GM04503 (cell line): Measurements from ENCODE around the gene TMEM131L.
"Not testable (repeated sequence)": the region's sequence is repeated elsewhere in the genome, so short reads cannot be mapped to it uniquely, and the experiment has no call there.

Experiments used
- DNase-seq: peaks from one replicate; pipeline ENCODE4 v3.0.0-alpha.2; 2012; ENCODE audit warnings: low read depth

The TMEM131L gene

GRCh38 chr4:153582954-153583702 is 117.0 kb downstream of the TMEM131L start:
- DNase-seq = no peak

DNA sequence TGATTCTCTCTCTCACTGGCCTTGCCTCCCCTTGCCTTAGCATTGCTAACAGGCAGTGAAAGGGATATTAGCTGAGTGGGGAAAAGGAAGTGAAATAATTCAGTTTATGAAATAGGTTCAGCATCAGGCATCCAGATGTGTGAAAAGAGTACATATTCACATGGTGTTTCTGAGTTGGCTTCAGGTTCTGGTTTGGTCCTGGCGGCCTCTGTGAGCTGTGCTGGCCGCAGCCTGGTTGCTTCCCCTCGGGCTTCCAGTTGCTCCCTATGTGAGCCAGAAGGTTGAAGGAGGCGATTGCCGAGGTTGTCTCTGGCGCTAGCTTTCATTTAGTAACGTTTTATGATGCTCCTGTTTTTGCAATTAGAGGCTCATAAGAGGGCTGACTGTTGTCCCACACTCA is 118.9 kb downstream of the TMEM131L start:
- DNase-seq = no peak

DNA sequence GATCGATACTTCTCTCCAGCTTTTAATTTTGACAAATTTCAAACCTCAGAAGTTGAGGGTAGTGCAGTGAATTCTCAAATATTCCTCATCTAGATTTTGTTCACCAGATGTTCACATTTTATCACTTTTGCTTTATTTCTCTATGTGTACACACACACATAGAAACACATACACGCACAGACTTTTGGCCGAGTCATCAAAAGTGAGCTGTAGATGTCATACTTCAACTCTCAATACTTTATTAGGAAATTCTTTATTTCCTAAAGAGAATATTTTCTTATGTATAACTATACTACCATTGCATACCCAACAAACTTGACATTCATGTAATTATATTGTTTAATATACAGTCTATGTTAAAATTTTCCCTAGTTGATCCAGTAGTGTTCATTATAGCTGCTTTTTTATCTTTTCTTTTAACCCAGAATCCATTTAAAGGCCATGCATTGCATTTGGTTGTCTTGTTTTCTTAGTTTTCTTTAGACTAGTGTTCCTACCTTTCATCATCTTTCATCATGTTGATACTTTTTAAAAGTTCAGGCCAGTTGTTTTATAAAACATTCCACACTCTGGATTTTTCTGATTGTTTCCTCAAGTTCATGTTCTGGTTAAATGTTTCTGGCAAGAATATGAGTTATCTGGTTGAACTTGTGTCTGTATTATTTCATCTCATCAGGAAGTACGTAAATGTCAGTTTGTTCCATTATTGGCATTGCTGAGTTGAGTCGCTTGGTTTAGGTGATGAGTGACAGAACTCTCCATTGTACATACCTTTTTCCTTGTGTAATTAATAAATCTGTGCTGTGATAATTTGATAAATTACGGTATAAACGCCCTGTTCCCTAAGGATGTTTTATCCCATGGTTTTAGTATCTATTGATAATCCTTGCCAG is 123.8 kb downstream of the TMEM131L start:
- DNase-seq = no peak

DNA sequence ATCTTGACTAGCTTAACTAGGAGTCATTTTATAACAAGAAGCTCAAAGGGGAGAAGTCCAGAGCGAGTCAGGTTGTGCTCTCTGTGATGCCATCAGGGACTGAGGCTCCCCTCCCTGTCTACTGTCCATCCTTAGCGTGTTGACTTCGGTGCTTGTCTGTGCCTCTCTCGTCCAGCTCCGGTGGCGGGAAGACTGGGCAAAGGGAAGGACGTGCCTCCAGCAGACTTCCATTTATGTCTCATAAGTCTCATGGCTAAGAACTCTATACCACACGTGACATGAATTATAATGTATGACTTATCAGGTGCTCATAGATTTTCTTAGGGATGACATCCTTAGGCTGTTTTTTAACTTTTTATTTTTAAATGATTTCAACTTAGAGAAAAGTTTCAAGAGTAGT is 125.3 kb downstream of the TMEM131L start:
- no peak for DNase-seq

GRCh38 chr4:153592064-153592463 is 125.9 kb downstream of the TMEM131L start:
- DNase-seq = no peak

GRCh38 chr4:153593161-153593560 is 127.0 kb downstream of the TMEM131L start:
- DNase-seq = no peak

GRCh38 chr4:153594210-153594609 is 128.1 kb downstream of the TMEM131L start:
- peak; percentile 17 for DNase-seq

DNA sequence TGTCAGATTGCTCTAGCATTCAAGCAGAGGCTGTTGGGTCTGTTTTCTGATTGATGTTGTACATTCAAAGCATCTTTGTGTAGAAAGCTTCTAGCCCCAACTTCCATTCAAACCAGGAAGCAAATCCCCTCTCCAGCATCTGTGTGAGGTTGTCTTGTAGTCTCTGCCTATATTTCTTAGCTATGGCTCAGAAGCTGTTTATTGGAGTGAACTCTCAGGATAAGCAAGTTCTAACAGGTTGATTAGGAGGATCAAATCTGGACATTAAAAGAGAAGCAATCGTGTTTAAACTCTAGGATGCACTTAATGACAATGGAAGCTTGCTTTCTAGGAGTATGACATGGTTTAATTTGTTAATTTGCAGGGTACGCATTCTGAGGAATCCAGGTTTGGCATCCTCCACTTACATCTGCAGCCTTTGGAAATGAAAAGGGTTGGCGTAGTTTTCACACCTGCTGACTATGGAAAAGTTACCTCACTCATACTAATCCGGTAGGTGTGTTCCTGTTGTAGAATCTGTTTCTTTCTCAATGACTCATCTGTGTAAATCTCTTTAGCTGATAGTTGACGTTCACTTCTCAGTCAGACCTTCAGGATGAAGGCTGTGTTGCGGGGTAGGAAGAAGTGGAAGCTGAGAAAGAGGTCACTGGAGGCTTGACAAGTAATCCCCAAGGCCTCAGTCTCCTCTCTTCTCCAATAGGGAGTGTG is 129.9 kb downstream of the TMEM131L start:
- no peak for DNase-seq

- DNase-seq = no peak
Observed at GRCh38 chr4:153602758-153603157, 136.6 kb downstream of the TMEM131L start.

DNA sequence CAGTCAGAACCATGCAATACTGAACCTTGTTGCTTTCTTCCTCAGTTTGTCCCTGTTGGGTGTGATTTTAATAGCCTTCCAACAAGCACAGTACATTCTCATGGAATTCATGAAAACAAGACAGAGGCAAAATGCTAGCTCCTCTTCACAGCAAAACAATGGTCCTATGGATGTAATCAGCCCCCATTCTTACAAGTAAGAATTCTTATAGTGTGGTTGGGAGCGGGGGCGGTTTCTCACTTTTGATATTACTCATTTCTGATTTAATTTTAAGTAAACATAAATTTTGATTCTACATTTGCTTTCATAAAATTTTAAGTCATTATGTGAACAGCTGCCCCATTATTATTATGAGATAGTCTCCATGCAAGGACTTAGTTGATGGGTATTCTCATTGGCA is 137.1 kb downstream of the TMEM131L start:
- no peak for DNase-seq

DNA sequence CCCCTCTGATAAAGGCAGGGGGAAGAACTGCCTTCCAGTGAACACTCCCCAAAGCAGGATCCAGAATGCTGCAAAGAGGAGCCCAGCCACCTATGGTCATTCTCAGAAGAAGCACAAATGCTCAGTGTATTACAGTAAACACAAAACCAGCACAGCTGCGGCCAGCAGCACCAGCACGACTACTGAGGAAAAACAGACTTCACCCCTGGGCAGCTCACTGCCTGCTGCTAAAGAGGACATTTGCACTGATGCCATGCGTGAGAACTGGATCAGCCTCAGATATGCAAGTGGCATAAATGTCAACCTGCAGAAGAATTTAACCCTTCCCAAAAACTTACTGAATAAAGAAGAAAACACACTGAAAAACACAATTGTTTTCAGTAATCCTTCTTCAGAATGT is 137.7 kb downstream of the TMEM131L start:
- no peak for DNase-seq

- DNase-seq = not testable (repeated sequence)
Observed at GRCh38 chr4:153609070-153609469, 142.9 kb downstream of the TMEM131L start.

- no peak for DNase-seq
Observed at GRCh38 chr4:153610623-153611376, 144.6 kb downstream of the TMEM131L start.

DNA sequence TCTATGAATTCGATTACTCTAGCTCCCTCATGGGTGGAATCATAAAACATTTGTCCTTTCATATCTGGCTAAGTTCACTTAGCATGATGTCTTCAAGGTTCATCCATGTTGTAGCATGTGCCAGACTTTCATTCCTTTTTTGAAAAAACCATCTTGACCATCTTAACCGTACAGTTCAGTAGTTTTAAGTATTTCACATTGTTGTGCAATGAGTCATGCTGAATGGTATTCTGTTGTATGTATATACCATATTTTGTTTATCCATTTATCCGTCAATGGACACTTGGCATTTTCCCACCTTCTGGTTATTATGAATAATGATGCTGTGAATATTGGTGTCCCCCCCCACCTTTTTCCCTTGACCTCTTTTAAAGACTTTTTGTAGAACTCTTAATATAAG is 145.5 kb downstream of the TMEM131L start:
- no peak for DNase-seq

DNA sequence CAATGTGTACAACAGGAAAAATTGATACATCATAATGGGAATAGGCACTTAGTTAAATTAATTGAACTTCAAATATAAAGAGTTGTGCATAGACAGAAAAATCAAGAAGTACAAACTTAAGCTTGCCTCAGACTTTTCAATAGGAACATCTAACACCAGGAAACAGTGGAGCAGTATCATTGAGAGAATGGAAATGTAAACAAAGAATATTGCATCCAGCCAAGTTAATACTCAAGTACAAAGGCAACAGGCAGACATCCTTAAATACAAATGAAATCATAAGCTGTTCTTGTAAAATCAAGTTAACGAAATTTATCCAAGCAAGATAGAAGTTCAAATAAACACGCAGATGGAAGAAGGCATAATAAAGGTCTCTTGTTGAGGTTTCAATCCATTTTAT is 146.7 kb downstream of the TMEM131L start:
- no peak for DNase-seq

DNA sequence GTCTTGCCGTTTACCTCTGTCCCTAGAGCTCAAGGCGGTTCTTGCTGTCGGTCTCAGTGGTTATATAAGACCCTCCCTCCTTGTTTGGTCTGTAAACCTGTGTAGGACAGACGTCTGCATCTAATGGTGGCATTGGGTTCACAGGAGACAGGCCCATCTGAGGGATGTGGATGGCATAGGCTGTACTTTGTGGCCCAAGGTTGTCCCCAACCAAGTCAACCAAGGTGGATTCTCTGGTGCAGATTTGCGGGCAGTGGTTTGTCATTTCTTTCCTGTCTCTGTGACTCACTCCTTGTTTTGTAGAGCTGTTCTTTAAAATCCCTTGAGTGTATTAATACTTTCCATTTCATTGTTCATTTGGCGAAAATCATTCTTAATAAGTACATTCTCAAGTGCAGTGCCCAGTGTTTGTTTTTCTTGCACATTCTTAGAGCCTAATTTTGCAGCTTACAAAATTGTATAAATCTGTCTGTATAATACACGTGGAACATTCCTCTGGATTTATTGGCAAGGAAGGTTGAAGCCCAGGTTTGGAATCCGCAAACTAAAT is 149.9 kb downstream of the TMEM131L start:
- DNase-seq = no peak

DNA sequence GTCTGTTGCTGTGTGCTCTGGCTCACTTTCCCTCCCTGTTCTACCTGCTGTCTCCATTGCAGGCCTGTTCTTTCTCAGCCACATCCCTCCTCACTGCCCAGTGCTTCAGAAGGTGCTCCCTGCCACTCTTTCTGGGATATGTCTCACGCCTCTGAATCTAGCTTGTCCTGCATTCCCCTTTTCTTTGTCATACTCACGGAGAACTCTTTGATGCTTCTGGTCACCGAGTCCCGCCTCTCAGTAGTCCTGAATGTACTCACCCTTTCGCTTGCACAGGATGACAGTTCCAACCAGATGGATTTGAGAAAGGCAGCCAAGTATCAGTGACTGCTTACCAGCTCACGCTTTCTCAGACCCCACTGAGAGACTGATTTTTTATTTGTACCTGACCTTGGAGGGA is 152.7 kb downstream of the TMEM131L start:
- DNase-seq = no peak

GRCh38 chr4:153619811-153620210 is 153.7 kb downstream of the TMEM131L start:
- DNase-seq = no peak

DNA sequence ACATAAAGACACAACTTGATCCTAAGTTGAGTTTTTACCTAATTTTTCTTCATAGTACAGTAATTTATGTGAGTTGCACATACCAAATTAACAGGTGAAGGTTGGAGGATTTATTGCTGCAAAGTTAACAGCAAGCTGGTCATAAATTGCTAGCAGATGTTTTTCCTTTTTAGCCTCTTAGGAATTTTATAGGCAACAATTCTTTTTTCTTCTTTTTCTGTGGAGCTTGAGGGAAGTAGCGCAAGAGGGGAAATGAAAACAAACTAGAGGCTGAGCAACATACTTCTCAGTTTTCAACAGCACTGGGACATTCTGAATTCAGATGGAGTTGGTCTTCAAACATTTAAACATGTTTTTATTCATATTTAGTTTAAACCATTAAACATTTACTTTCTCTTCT is 154.2 kb downstream of the TMEM131L start:
- peak; percentile 21 for DNase-seq

DNA sequence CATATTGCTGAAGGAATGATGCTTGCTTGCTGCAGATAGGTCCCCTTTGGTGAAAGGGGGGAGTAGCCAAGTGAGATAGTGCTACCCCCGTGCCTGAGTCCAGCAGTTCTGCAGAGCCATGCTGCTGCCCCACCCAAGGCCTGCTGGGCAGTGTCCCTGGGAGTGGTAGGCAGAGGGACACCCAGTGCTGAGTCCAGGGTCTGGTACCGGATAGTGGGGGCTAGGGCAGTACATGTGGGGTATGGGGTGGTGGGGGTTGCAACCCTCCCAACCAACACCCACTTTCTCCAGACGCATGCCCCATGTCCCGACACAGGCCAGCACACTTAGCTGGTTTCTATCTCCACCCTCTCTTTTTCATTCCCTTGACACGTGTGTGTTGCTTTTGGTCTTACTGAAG is 155.9 kb downstream of the TMEM131L start:
- DNase-seq = no peak

DNA sequence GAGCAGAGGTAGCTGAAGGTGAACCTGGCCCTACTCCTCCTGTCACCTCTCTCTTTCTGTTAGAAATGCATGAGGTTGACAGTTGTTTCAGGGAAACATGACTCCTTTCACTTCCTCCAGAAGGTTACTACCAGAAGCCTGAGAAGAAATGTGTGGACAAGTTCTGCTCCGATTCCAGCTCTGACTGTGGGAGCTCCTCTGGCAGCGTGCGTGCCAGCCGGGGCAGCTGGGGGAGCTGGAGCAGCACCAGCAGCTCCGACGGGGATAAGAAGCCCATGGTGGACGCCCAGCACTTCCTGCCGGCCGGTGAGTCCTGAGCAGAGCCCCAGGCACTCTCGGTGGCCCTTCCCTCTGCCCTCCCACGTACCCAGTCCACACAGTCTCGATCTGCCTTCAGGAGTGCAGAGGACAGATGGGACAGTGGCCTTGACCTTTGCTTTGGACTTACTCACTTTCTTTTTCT is 156.6 kb downstream of the TMEM131L start:
- DNase-seq = no peak

DNA sequence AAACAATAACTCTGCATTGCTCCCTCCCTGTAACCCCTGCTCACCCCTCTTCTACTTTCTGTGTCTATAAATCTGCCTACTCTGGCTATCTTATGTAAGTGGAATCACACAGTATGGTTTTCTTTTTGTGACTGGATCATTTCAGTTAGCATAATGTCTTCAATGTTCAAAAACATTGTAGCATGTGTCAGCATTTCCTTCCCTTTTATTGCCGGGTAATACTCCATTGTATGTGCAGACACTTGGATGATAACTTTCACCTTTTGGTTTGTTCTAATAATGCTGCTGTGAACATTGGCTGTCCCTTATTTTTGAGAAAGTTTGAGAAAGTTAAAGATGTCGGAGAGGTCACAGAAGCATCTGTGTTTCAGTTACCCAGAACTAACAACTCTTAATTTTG is 157.3 kb downstream of the TMEM131L start:
- no peak for DNase-seq
